SK-MEL-5 (cell line): ENCODE data around the gene MLLT3. TPM values are rescaled to one million over a fixed set of nuclear protein-coding genes. Genes with fewer than 3 reads are reported as not detected.
A peak's percentile ranks its signal among the peaks of the same experiment; 100 is the strongest.

Source experiments
- DNase-seq: peaks from one replicate; pipeline ENCODE4 v3.0.0-alpha.2; 2016; ENCODE audit warnings: low read depth, low spot score
- in situ Hi-C: cut with HindIII; loops from 2 replicates; pipeline ENCODE4 v1.10.0; 2016; ENCODE audit warnings: low sequenced_read_pairs, high pct_unique_total_duplicates, low pct_unique_long_range_greater_than_20kb
- total RNA-seq: library from RNA; depleted of rRNA; stranded (reverse); fragments of >200 nt; shearing (Covaris generic); gene quantifications from 2 replicates; pipeline ENCODE4 v1.2.3, GENCODE V29; 2014

MLLT3 gene
- total RNA-seq, 1 experiment from 2014 or later = 24.2 TPM

DNA sequence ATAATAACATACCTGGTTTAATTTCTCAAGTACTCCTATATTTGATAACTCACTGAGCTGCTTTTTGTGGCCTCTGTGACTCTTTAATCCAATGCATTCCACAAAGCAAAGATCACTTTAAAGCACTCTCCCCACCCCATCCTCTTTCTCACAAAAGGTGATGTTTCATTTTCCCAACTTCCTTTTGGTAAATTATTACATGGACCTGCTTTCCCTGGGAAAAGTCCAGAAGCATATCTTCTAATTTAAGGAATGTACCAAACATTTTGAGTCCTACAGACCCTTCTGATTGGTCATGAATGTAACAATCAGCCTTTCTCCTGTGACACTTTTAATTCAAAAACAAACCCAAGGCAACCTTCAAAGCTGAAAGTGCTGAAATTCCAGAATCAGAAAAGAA is 71.1 kb downstream of the MLLT3 start:
- DNase-seq = no peak
- in situ Hi-C loops = no loop called here

DNA sequence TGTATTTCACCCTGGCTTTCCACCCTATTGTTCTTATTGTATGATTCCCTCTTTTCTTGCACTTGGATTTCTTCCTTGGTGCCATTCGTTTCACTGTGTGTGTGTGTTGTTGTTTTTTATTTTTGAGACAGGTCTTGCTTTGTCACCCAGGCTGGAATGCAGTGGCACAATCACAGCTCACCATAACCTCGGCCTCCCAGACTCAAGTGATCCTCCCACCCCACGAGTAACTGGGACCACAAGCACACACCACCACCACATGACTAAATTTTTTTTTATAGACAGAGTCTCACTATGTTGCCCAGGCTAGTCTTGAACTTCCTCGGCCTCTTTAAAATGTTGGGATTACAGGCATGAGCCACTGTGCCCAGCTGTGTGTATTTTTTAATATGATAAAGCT is 72.0 kb downstream of the MLLT3 start:
- in situ Hi-C loops = no loop called here
- no peak for DNase-seq

DNA sequence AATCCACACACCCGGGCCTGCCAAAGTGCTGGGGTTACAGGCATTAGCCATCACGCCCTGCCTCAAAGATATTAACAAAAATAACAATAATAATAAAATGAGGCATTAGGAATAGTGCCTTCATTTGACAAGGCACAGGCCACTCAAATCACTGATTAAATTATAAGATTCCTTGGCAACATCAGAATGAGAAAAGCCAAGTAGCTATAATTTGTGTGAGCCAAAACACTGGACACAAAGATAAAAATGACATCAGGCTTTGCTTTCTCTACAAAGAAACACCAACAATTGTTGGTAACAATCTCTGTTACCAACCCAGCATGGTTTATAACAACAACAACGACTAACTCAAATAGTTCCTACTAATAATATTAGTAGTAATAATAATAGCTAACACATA is 73.2 kb downstream of the MLLT3 start:
- in situ Hi-C loops = no loop called here
- DNase-seq = no peak

DNA sequence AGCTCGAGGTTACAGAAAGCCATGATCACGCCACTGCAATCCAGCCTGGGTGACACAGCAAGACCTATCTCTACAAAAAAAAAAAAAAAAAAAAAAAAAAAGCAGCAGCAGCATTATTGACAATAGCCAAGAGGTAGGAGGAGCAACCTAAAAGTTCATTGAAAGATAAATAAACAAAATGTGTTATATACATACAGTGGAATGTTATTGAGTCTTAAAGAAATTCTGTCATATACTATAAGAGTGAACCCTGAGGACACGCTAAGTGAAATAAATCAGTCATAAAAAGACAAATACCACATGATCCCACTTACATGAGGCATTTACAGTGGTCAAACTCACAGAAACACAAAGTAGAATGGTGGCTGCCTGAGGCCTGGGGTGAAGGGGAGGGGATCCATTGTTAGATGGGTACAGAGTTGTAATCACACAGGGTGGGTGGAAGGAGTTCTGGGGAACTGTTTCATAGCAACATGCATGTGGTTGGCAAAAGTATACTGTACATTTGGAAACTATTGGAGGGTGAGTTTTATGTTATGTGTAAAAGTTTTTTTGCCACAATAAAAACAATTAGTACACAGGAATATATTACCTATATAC is 77.2 kb downstream of the MLLT3 start:
- no peak for DNase-seq
- in situ Hi-C loops = no loop called here

DNA sequence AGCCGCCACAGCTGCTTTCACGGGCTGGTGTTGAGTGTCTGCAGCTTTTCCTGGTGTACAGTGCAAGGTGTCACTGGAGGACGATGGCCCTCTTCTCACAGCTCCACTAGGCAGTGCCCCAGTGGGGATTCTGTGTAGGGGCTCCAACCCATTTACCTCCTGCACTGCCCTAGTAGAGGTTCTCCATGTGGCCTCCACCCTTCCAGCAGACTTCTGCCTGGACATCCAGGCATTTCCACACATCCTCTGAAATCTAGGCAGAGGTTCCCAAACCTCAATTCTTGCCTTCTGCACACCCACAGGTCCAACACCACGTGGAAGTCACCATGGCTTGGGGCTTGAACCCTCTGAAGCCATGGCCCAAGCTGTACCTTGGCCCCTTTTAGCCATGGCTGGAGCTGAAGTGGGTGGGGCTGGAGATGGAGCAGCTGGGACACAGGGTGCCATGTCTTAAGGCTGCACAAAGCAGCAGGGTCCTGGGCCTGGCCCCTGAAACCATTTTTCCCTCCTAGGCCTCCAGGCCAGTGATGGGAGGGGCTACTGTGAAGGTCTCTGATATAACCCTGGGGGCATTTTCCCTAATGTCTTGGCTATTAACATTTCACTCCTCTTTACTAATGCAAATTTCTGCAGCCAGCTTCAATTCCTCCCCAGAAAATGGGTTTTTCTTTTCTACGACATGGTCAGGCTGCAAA is 82.0 kb downstream of the MLLT3 start:
- no peak for DNase-seq
- in situ Hi-C loops = no loop called here

DNA sequence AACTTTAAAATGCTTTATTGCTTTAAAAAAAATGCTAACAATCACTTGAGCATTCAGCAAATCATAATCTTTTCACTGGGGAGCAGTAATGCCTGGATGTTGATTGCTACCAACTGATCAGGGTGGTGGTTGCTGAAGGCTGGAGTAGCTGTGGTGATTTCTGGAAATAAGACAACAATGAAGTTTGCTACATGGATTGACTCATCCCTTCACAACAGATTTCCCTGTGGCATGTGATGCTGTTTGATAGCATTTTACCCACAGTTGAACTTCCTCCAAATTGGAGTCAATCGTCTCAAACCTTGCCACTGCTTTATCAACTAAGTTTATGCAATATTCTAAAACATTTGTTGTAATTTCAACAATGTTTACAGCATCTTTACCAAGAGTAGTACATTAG is 83.3 kb downstream of the MLLT3 start:
- in situ Hi-C loops = no loop called here
- no peak for DNase-seq

DNA sequence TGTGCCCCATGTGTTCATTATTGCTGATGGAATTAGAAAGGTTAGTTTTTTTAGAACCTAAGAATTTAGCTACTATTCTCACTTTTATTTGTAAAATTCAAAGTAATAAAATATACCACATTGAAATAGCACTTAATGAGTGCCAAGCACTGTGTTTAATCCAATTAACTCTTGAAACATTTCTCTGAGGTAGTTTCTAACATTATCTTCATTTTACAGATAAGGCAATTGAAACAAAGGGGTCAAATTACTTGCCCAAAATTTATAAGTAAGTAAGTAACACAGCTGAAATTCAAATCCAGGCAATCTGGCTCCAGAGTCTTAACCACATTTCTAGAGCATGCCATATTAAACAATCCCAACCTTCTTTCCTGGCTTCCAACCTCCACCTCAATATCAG is 84.2 kb downstream of the MLLT3 start:
- in situ Hi-C loops = no loop called here

DNA sequence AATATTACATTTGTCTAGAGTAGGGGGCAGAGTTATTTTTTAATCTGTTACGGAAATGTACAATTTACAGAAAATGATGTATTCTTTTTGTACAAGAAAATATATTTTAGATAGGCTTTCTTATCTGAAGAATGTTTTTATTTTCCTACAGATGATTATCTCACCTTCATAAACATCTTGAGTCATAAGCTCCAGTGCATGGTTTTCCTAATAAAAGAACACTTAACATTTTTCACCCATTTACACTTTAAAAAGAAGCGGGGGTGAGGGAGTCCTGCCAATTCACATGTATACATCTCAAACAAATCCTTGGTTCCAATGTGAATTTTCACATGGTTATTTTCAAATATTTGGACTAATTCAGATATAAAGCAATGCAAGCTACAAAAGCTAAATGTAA is 85.0 kb downstream of the MLLT3 start:
- DNase-seq = no peak
- in situ Hi-C loops = no loop called here

More for the DNA sequence above, 84.2 kb downstream of the MLLT3 start:
- DNase-seq = no peak

DNA sequence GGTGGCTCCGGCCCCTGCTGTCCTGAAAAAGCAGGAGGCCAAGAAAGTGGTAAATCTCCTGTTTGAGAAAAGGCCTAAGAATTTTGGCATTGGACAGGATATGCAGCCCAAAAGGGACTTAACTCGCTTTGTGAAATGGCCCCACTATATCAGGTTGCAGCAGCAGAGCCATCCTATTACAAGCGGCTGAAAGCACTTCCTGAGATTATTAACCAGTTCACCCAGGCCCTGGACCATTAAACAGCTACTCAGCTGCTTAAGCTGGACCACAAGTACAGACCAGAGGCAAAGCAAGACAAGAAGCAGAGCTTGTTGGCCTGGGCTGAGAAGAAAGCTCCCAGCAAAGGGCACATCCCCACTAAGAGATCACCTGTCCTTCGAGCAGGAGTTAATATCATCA is 89.7 kb downstream of the MLLT3 start:
- in situ Hi-C loops = no loop called here
- no peak for DNase-seq

DNA sequence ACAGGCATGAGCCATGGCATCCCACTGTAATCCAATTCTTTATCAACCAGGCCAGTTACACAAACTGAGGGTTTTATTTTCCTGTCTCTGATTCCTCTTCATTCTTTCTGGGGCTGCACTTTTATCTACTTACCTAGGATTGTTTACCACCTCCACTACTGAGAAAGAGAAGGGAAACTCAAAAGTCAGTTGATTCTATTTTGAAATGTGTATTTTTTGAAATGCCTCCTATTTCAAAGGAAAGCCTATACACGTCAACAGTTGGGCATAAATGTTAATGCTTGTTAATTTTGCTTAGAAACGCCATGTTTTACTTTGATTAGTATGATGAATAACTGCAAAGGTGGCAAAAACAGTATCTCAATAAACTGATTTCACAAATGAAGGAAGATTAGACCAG is 92.5 kb downstream of the MLLT3 start:
- no peak for DNase-seq
- in situ Hi-C loops = no loop called here

DNA sequence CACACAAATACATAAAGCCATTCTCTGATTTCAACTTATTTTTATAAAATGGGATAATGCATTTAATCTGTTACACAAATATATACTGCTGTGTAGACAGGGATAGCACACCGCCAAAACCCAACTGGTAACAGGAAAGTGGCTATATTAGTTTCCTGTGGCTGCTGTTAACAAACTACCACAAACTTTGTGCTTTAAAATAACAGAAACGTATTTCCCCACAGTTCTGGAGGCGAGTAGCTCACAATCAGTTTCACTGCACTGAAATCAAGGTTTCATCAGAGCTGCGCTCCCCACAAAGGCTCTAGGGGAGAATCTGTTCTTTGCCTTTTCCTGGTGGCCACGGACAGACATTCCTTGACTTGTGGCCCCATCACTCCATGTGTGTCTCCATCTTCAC is 94.0 kb downstream of the MLLT3 start:
- in situ Hi-C loops = no loop called here
- DNase-seq = no peak

DNA sequence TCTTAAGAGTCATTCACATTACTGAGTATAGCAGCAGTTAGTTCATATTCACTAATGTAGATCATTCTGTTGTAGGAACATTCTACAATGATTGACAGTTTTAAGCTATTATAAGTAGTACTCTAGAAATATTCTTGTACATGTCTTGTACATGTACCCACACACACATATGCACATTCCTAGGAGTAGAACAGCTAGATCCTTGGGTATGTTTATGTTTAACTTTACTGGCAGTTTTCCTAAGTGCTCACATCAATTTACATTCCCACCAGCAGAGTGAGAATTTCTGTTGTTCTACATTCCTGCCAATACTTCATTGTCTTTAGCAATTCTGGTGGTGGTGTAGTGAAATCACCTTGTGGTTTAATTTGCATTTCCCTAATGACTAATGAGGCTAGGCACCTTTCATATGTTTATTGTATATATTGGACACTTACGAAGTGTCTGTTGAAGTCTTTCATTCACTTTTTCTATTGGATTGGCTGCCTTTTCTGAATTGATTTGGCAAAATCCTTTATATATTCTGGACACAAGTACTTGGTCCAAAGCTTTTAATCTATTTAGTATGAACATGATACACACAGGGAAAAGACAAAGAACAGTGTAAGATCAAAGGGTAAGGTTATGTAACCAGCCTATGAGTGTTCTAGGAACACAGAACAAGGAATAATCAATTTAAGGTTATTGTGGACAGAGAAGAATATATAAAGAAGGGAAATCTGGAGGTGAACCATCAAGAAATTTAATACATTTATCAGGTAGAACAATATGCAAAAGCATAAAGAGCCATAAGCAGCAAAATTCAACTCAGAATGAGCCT is 95.6 kb downstream of the MLLT3 start:
- in situ Hi-C loops = no loop called here
- DNase-seq = no peak

DNA sequence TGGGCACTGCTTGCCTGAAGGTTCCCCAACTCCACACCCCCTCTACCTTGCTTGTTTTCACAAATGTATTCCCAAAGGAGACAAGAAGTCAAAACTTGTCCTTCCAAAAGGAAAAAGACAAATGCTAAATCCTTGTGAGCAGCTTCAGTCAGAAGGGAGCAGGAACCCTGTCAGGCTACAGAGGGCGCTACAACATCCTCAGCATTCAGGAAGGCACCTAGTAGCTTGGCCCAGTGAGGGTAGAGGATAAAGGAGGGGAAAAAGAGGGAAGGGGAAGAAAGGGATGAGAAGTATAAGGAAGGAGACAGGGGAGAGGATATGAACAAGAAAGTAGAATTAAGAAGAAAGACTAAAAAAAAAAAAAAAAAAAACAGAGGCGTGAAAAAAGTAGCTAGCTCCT is 97.5 kb downstream of the MLLT3 start:
- in situ Hi-C loops = no loop called here
- peak; percentile 48 for DNase-seq

DNA sequence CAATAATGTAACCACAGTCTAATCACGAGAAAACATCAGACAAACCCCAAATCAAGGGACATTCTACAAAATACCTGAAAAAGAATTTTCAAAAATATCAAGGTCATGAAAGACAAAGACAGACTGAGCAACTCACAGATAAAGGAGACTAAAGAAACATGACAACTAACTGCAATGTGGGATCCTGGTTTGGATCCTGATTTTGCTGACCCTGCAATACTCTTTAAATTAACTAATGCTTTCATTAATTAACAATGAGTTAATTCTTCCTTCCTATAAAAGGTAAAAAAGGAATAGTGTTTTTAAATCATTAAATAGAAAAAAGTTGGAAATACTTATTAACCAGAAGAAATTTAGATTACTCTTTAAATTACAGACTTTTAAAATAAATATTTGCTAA is 103.6 kb downstream of the MLLT3 start:
- DNase-seq = no peak
- in situ Hi-C loops = no loop called here

DNA sequence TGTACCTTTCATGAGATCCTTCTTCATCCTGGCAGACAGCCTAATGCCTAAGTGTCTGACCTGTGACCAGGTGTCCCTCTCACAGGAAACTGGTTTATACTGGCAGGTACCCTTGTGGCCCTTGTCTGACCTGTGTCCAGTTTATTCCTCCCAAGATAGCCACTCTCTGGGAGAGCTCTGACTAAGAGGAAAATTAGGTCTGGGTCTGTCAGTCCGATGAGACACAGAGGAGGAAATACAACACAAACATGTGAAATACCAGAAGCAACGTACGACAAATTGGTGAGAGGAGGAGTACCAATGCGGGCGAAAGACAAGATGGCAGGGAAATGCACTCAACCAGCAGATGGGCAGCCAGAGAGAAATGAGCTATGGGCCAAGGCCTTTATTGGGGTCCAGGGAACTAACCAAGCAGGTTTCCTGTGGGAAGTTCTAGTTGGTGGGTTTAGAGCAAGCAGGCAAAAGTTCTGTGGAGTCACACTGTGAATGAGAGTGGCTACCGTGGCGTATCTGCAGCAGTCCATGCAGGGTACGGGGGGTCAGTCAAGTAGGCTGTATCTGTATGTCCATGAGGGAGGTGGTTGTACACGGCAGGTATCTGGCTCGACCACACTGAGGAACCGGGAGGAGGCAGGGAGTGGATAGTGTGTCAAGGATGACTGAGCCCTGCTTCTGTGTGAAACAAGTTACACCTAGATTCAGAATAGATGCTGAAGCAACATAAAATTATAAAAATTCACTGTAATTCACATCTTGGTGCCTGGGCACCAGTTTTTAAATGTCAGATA is 109.0 kb downstream of the MLLT3 start:
- in situ Hi-C loops = no loop called here
- no peak for DNase-seq

DNA sequence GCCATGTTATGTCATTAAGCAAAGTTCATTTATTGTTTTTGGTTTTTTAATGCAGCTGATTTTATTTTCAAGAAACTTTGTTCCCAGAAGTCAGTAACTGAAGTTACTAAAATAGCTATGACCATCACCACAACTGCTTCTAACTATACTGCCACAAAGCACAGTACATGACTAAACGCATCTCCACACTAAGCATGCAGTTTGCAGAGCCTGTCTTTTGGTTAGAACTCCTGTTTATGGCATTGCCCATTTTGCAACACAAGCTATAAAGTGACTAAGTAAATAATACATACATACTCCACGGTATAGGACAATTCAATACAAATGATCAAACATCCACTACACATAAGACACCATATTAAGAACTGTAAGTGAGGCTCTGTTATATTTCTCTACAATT is 109.7 kb downstream of the MLLT3 start:
- no peak for DNase-seq
- in situ Hi-C loops = no loop called here

DNA sequence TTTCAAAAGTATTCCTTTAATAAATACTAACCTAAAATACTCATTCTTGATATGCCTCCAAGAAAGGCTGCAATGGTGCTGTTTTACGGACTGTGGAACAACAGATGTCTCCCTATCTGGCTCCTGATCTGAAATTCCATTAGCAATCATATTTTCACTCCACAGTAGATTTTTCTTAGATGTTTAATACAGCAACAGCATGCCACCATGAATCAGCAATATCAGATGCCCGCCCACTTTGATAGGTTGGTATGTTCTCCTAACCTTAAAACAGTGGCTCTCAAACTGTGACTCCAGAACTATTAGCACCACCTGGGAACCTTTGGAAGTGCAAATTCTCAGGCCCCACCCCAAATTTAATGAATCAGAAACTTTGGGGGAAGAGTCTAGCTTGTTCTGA is 110.2 kb downstream of the MLLT3 start:
- DNase-seq = no peak

DNA sequence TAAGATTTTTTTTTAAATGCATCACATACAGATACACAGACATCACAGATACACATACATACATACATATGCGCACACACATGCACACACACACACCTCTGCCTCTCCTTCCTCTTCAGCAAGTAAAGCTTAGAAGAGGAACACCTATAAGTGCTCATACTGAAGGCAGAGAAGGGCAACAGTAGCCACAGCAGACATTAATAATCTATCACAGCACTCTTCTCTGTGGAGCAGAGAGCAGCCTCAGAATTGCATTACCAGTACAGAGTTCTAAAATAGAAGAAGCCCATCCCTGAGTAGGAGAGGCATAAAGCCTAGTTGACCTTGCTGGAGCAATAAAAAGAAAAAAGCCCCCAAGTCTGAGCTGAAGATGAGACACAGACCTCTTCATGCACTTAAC is 110.6 kb downstream of the MLLT3 start:
- in situ Hi-C loops = no loop called here
- no peak for DNase-seq

More for the DNA sequence above, 110.2 kb downstream of the MLLT3 start:
- in situ Hi-C loops = no loop called here
